ENCODE measurements around the gene ZNF337.

DNA sequence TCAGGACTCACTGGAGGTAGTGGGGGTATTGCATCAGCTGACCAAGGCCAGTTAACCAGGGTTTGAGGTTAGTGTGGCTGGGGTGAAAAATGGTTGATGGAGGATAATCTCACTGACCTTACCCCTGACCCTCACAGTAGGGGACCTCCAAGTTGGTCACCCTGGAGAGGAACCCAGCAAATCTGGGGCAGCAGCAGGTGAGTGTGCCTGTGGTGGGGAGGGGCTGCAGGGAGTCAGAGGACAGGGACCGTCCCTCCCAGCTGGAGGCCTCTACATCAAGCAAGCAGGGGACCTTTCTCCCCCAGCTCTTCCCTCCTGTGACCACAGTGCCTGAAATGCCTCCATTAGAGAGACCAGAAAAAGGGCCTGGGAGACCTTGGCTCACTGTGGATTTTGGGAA, 49.1 kb upstream of the ZNF337 start:
- TF ChIP-seq ZNF207 (IDR thresholded peaks at IDR 0.05; ENCODE audit: borderline replicate concordance), result no peak
- TF ChIP-seq, protein P1, sequence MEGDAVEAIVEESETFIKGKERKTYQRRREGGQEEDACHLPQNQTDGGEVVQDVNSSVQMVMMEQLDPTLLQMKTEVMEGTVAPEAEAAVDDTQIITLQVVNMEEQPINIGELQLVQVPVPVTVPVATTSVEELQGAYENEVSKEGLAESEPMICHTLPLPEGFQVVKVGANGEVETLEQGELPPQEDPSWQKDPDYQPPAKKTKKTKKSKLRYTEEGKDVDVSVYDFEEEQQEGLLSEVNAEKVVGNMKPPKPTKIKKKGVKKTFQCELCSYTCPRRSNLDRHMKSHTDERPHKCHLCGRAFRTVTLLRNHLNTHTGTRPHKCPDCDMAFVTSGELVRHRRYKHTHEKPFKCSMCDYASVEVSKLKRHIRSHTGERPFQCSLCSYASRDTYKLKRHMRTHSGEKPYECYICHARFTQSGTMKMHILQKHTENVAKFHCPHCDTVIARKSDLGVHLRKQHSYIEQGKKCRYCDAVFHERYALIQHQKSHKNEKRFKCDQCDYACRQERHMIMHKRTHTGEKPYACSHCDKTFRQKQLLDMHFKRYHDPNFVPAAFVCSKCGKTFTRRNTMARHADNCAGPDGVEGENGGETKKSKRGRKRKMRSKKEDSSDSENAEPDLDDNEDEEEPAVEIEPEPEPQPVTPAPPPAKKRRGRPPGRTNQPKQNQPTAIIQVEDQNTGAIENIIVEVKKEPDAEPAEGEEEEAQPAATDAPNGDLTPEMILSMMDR (IDR thresholded peaks at IDR 0.05 in 2 of 3, conservative IDR thresholded peaks at IDR 0.05 in 1 of 3; ENCODE audit: control insufficient read depth in 2 of 3, extremely low read depth in 1 of 3, insufficient read depth in 1 of 3, low read depth in 3 of 3, low read length in 3 of 3), result no peak
- no peak for TF ChIP-seq BCL11A (IDR thresholded peaks at IDR 0.05; ENCODE audit: low read depth, low read length)
